Esophagus muscularis mucosa (tissue), 4 donors: ENCODE results near the gene ARIH1.

ENCODE experiments used
- EP300 ChIP-seq: sonication (generic); formaldehyde crosslinking; IDR thresholded peaks from one replicate; pipeline ENCODE4 v1.6.1; 2017; ENCODE audit warnings: antibody characterized with exemption
- POLR2A ChIP-seq: fragments of 450-650 bp; IDR thresholded peaks from one replicate; pipeline ENCODE4 v1.6.1; 2017; ENCODE audit warnings: antibody characterized with exemption, moderate library complexity, mild to moderate bottlenecking, low read depth
- POLR2AphosphoS5 ChIP-seq, 2 donors: sonication (generic); formaldehyde crosslinking; IDR thresholded peaks; one replicate each; pipeline ENCODE4 v1.6.1; 2017; ENCODE audit warnings: antibody characterized with exemption in 2 of 2
- TF ChIP-seq, protein P1 (sequence below), 3 experiments: fragments of 200-600 bp in 2 of 3; fragments of 450-650 bp in 1 of 3; sonication (generic) in 2 of 3; IDR thresholded peaks; one replicate each; pipeline ENCODE4 v1.5.1; 2017 to 2019; ENCODE audit warnings: antibody characterized with exemption in 3 of 3, mild to moderate bottlenecking in 2 of 3, moderate library complexity in 1 of 3

GRCh38 chr15:72585025-72585424, 110.9 kb downstream of the ARIH1 start:
- TF ChIP-seq EP300 (no peak), POLR2AphosphoS5 (IDR thresholded peaks at IDR 0.05) (no peak), POLR2A (no peak)
- TF ChIP-seq, protein P1, sequence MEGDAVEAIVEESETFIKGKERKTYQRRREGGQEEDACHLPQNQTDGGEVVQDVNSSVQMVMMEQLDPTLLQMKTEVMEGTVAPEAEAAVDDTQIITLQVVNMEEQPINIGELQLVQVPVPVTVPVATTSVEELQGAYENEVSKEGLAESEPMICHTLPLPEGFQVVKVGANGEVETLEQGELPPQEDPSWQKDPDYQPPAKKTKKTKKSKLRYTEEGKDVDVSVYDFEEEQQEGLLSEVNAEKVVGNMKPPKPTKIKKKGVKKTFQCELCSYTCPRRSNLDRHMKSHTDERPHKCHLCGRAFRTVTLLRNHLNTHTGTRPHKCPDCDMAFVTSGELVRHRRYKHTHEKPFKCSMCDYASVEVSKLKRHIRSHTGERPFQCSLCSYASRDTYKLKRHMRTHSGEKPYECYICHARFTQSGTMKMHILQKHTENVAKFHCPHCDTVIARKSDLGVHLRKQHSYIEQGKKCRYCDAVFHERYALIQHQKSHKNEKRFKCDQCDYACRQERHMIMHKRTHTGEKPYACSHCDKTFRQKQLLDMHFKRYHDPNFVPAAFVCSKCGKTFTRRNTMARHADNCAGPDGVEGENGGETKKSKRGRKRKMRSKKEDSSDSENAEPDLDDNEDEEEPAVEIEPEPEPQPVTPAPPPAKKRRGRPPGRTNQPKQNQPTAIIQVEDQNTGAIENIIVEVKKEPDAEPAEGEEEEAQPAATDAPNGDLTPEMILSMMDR (IDR thresholded peaks at IDR 0.05), result no peak
